Heart left ventricle (tissue), 16 donors: Measurements from ENCODE around the gene CIAPIN1. TPM values are rescaled to one million over a fixed set of nuclear protein-coding genes. Genes with fewer than 3 reads are reported as not detected.

Experiments
- ATAC-seq, 4 donors: fragments of 200-7000 bp; cut with Tn5 transposase; one replicate each; pipeline ENCODE4 v1.9.1; 2020 to 2022; ENCODE audit warnings: moderate library complexity in 4 of 4, mild to moderate bottlenecking in 3 of 4, moderate number of reproducible peaks in 1 of 4
- DNase-seq, 5 donors: peaks; one replicate each; pipeline ENCODE4 v3.0.0-alpha.2; 2020
- H3K27ac ChIP-seq, 12 donors: fragments of 200-600 bp; sonication (generic) in 4 of 12; one replicate each; pipeline versions ENCODE4 v1.5.0 to v1.8.0; 2016 to 2022; ENCODE audit warnings: mild to moderate bottlenecking in 2 of 12
- H3K27me3 ChIP-seq, 9 donors: fragments of 200-600 bp; sonication (generic) in 2 of 9; one replicate each; pipeline versions ENCODE4 v1.5.1 to v1.8.0; 2016 to 2022; ENCODE audit warnings: mild to moderate bottlenecking in 3 of 9
- H3K36me3 ChIP-seq, 9 donors: fragments of 200-600 bp; sonication (generic) in 2 of 9; one replicate each; pipeline versions ENCODE4 v1.5.0 to v1.8.0; 2018 to 2022; ENCODE audit warnings: mild to moderate bottlenecking in 2 of 9
- H3K4me1 ChIP-seq, 12 donors: fragments of 200-600 bp; sonication (generic) in 4 of 12; one replicate each; pipeline versions ENCODE4 v1.5.0 to v1.8.0; 2016 to 2022; ENCODE audit warnings: mild to moderate bottlenecking in 3 of 12
- H3K4me3 ChIP-seq, 12 donors: fragments of 200-600 bp; sonication (generic) in 4 of 12; one replicate each; pipeline versions ENCODE4 v1.5.0 to v1.8.0; 2017 to 2022; ENCODE audit warnings: mild to moderate bottlenecking in 9 of 12, moderate library complexity in 4 of 12
- H3K9me3 ChIP-seq, 12 donors: fragments of 200-600 bp; sonication (generic) in 4 of 12; one replicate each; pipeline versions ENCODE4 v1.5.0 to v1.8.0; 2016 to 2022; ENCODE audit warnings: mild to moderate bottlenecking in 1 of 12
- CTCF ChIP-seq, 12 donors: fragments of 200-600 bp; sonication (generic) in 4 of 12; IDR thresholded peaks; one replicate each; pipeline versions ENCODE4 v1.5.0 to v1.8.0; 2018 to 2022; ENCODE audit warnings: antibody characterized with exemption in 12 of 12, mild to moderate bottlenecking in 5 of 12
- POLR2A ChIP-seq, 2 donors: fragments of 450-650 bp; IDR thresholded peaks; one replicate each; pipeline ENCODE4 v1.6.1; 2017; ENCODE audit warnings: antibody characterized with exemption in 2 of 2, mild to moderate bottlenecking in 2 of 2, moderate library complexity in 2 of 2
- WGBS, 4 donors: extraction: QIAGEN DNeasy Blood & Tissue Kit in 2 of 4; methylation state at CpG; one replicate each; pipeline versions ENCODE4 v1.1.5 to v1.1.7; 2013 to 2018; 5-methylcytosine and 5-hydroxymethylcytosine counted together
- intact Hi-C, 10 donors: fragments of 100-400 bp; cut with DNase I; formaldehyde crosslinking; loops; one replicate each; pipeline versions ENCODE4 v1.11.1 to v1.14.2; 2022
- polyA plus RNA-seq, 2 donors: library from polyadenylated mRNA; stranded (reverse); fragments of 200-250 nt; gene quantifications; one replicate each; pipeline ENCODE4 v1.2.3, GENCODE V29; 2013
- total RNA-seq, 9 donors: library from RNA; depleted of rRNA in 2 of 9; stranded (reverse); fragments of >200 nt in 2 of 9; fragmentation: NEBNext Ultra II Directional in 3 of 9; extraction: Animal tissue kit (Norgen Biotek cat#: 25700) in 3 of 9; gene quantifications; one replicate each; pipeline versions ENCODE4 v1.1.0 to v1.2.4, GENCODE V29; 2016 to 2023
- donor health status: ischemic (EF 13 %, LVEDD 7.1; RV severe dilation, severe dysfunction).
- donor health status: healthy with polysubstance abuse.
- donor health status: DM: no; HTN: yes; CAD: no.
- donor health status: DM: no; HTN: no; CAD: no.
- donor health status: ischemic (EF 25% LVEDD 6.9; RV normal size, moderate dysfunction).
- donor health status: ischemic (EF 25% LVEDD 5.7; RV mildly dilated, moderate dysfunction).
- donor health status: healthy.
- donor health status: DM: yes; HTN: yes; CAD: no.
- donor health status: ischemic (EF 35%, LVEDD 5.7; RV mildly dilated, moderate dysfunction).
- donor health status: nonischemic (EF 11% LVEDD 7.7; RV severe dilation, severe dysfunction).
- donor health status: DM: yes; HTN: yes; CAD: no.
- donor health status: PGD.
- donor health status: ischemic (EF 29% LVEDD 5.4; RV normal size, mild dysfunction).
- donor health status: nonischemic (EF 23%, LVEDD 6.1; RV moderate dilation, normal function).

Gene CIAPIN1
- total and polyA plus RNA-seq, 11 donors: 22.4 to 73.2 (median 51.7) TPM

GRCh38 chr16:57484515-57485005 is 37.4 kb upstream of the CIAPIN1 start:
- intact Hi-C loops: no loop called here
- Histone ChIP-seq H3K36me3 (no peaks in the 10 kb centered on the region), H3K27me3 (no peaks in the 10 kb centered on the region), H3K9me3 (no peaks in the 10 kb centered on the region), H3K27ac (peak overlapping the region in 2 of 12 donors; percentile 74 to 83), H3K4me3 (peak overlapping the region in 2 of 12 donors; percentile 5 to 97), H3K4me1 (peaks cover 3 to 37% (median 29%) of the 10 kb centered on the region in 12 donors)
- no peak for DNase-seq
- ATAC-seq: no peak
- 82 to 87% (median 84%) methylated on average over 8 of the region's 8 CpGs for WGBS, 4 donors
- TF ChIP-seq CTCF (IDR thresholded peaks at IDR 0.05) (no peak), POLR2A (IDR thresholded peaks at IDR 0.05) (no peak)

GRCh38 chr16:57483725-57484514 is 36.7 kb upstream of the CIAPIN1 start:
- no peaks in the 10 kb centered on the region for H3K9me3 ChIP-seq
- H3K27ac ChIP-seq: no peak overlapping the region
- no peak overlapping the region for H3K4me3 ChIP-seq
- H3K4me1 ChIP-seq: peaks cover 3 to 42% (median 33%) of the 10 kb centered on the region in 12 donors
- H3K27me3 ChIP-seq: peaks cover 0 to 5% (median 0%) of the 10 kb centered on the region in 9 donors
- ATAC-seq (no peak), DNase-seq (no peak)
- TF ChIP-seq POLR2A (IDR thresholded peaks at IDR 0.05) (no peak), CTCF (IDR thresholded peaks at IDR 0.05) (no peak)
- H3K36me3 ChIP-seq: no peaks in the 10 kb centered on the region
- 73 to 88% (median 80%) methylated on average over 4 to 19 of the region's 19 CpGs for WGBS, 4 donors
- intact Hi-C loops: no loop called here

- H3K27ac ChIP-seq: no peak overlapping the region
- 78 to 88% (median 83%) methylated on average over 13 to 14 of the region's 14 CpGs for WGBS, 4 donors
- H3K4me1 ChIP-seq: peaks cover 3 to 51% (median 41%) of the 10 kb centered on the region in 12 donors
- DNase-seq: no peak
- no peaks in the 10 kb centered on the region for H3K36me3 ChIP-seq
- H3K27me3 ChIP-seq: peaks cover 0 to 6% (median 0%) of the 10 kb centered on the region in 9 donors
- no peak for ATAC-seq
- no peaks in the 10 kb centered on the region for H3K9me3 ChIP-seq
- no peak overlapping the region for H3K4me3 ChIP-seq
- TF ChIP-seq CTCF (IDR thresholded peaks at IDR 0.05): no peak
- TF ChIP-seq POLR2A (IDR thresholded peaks at IDR 0.05): no peak
- intact Hi-C loops: no loop called here
Measured at GRCh38 chr16:57482845-57483545, 35.8 kb upstream of the CIAPIN1 start.

GRCh38 chr16:57481421-57481820 is 34.2 kb upstream of the CIAPIN1 start:
- H3K4me1 ChIP-seq: peaks cover 3 to 58% (median 42%) of the 10 kb centered on the region in 12 donors
- 89 to 94% (median 91%) methylated on average over 4 of the region's 4 CpGs for WGBS, 4 donors
- H3K9me3 ChIP-seq: no peaks in the 10 kb centered on the region
- H3K27me3 ChIP-seq: peaks cover 0 to 6% (median 0%) of the 10 kb centered on the region in 9 donors
- intact Hi-C loops: no loop called here
- no peak for TF ChIP-seq POLR2A (IDR thresholded peaks at IDR 0.05)
- TF ChIP-seq CTCF (IDR thresholded peaks at IDR 0.05): no peak
- H3K4me3 ChIP-seq: no peak overlapping the region
- DNase-seq (no peak), ATAC-seq (no peak)
- H3K27ac ChIP-seq: no peak overlapping the region
- peaks cover 0 to under 1% (median 0%) of the 10 kb centered on the region in 9 donors for H3K36me3 ChIP-seq
